Pulmonary artery endothelial cell (primary cell): ENCODE data around the gene RETREG1. TPM values are rescaled to one million over a fixed set of nuclear protein-coding genes. Genes with fewer than 3 reads are reported as not detected.
"Not testable (repeated sequence)": the region's sequence is repeated elsewhere in the genome, so short reads cannot be mapped to it uniquely, and the experiment has no call there.

Experiments used
- DNase-seq: peaks from one replicate; pipeline ENCODE4 v3.0.0-alpha.2; 2011; ENCODE audit warnings: low read depth, low spot score
- total RNA-seq: library from RNA; depleted of rRNA; stranded (reverse); fragments of >200 nt; gene quantifications from 2 replicates; pipeline ENCODE4 v1.2.3, GENCODE V29; 2014

RETREG1 gene
- total RNA-seq, 1 donor from 2014 or later: 0.07 TPM

GRCh38 chr5:16489322-16489791, 127.4 kb downstream of the RETREG1 start:
- no peak for DNase-seq

- no peak for DNase-seq
These were observed 129.3 kb downstream of the RETREG1 start for GRCh38 chr5:16487456-16487855.

- DNase-seq: no peak
These were observed 130.1 kb downstream of the RETREG1 start for GRCh38 chr5:16486711-16487111.

- DNase-seq: no peak
These were observed 131.1 kb downstream of the RETREG1 start for GRCh38 chr5:16485656-16486055.

- DNase-seq: no peak
These were observed 132.7 kb downstream of the RETREG1 start for GRCh38 chr5:16484081-16484480.

- DNase-seq: no peak
These were observed 133.4 kb downstream of the RETREG1 start for GRCh38 chr5:16483361-16483760.

GRCh38 chr5:16482891-16483290, 133.9 kb downstream of the RETREG1 start:
- no peak for DNase-seq

- no peak for DNase-seq
These were observed 135.8 kb downstream of the RETREG1 start for GRCh38 chr5:16480821-16481538.

- DNase-seq: no peak
These were observed 136.7 kb downstream of the RETREG1 start for GRCh38 chr5:16480144-16480543.

GRCh38 chr5:16477541-16477940, 139.3 kb downstream of the RETREG1 start:
- no peak for DNase-seq

- not testable (repeated sequence) for DNase-seq
These were observed 140.4 kb downstream of the RETREG1 start for GRCh38 chr5:16476417-16476816.

- no peak for DNase-seq
These were observed 145.4 kb downstream of the RETREG1 start for GRCh38 chr5:16471387-16471786.

- no peak for DNase-seq
These were observed 149.2 kb downstream of the RETREG1 start for GRCh38 chr5:16467363-16468219.

- DNase-seq: peak; percentile 46
These were observed 151.0 kb downstream of the RETREG1 start, which contains the start of gene ZNF622 for GRCh38 chr5:16465544-16466432. Gene ZNF622, minus strand, starts transcription at chr5:16465800. Its CDS starts 135 bp downstream, at chr5:16465665.

GRCh38 chr5:16464664-16465543, 151.9 kb downstream of the RETREG1 start:
- no peak for DNase-seq

- no peak for DNase-seq
These were observed 152.6 kb downstream of the RETREG1 start for GRCh38 chr5:16464231-16464630.

GRCh38 chr5:16461782-16462181, 155.0 kb downstream of the RETREG1 start:
- no peak for DNase-seq

- DNase-seq: no peak
These were observed 155.8 kb downstream of the RETREG1 start for GRCh38 chr5:16461026-16461425.

- DNase-seq: no peak
These were observed 157.3 kb downstream of the RETREG1 start for GRCh38 chr5:16459451-16459850.

- DNase-seq: no peak
These were observed 158.9 kb downstream of the RETREG1 start for GRCh38 chr5:16457853-16458252.
